K562 (cell line): ENCODE results near the gene LRRC8E. TPM values are rescaled to one million over a fixed set of nuclear protein-coding genes. Genes with fewer than 3 reads are reported as not detected.
A peak's percentile ranks its signal among the peaks of the same experiment; 100 is the strongest.

Experiments
- ADNP ChIP-seq: fragments of 200-800 bp; sonication (Bioruptor generic); IDR thresholded peaks from 2 replicates; pipeline ENCODE4 v1.6.1; 2016; ENCODE audit warnings: missing genetic modification characterization, missing compliant biosample characterization
- ATF6 ChIP-seq: sonication (generic); formaldehyde crosslinking; IDR thresholded peaks from 2 replicates; pipeline ENCODE4 v1.4.0; 2020; ENCODE audit warnings: mild to moderate bottlenecking, missing genetic modification reagents
- CREM ChIP-seq: IDR thresholded peaks from 2 replicates; pipeline ENCODE4 v1.6.1; 2014; ENCODE audit warnings: antibody characterized with exemption, low read depth
- ESRRB ChIP-seq: fragments of 250-450 bp; sonication (Bioruptor Pico); IDR thresholded peaks from 2 replicates; pipeline ENCODE4 v1.5.0; 2020; ENCODE audit warnings: mild to moderate bottlenecking, moderate library complexity, borderline replicate concordance
- GATA2 ChIP-seq: sonication (generic); formaldehyde crosslinking; IDR thresholded peaks from 2 replicates; pipeline ENCODE4 v1.4.0; 2020; ENCODE audit warnings: mild to moderate bottlenecking, missing genetic modification reagents
- KDM1A ChIP-seq, 2 experiments: fragments of 450-650 bp; IDR thresholded peaks; 2 replicates each; pipeline ENCODE4 v1.6.1; 2016; ENCODE audit warnings: mild to moderate bottlenecking in 2 of 2
- KLF10 ChIP-seq: fragments of 250-450 bp; sonication (Bioruptor Pico); IDR thresholded peaks from 2 replicates; pipeline ENCODE4 v1.6.1; 2021; ENCODE audit warnings: matching md5 sums
- LARP7 ChIP-seq: fragments of 450-650 bp; IDR thresholded peaks from 2 replicates; pipeline ENCODE4 v1.6.1; 2016
- LCOR ChIP-seq: sonication (generic); formaldehyde crosslinking; IDR thresholded peaks from 2 replicates; pipeline ENCODE4 v1.8.0; 2022; ENCODE audit warnings: mild to moderate bottlenecking, missing genetic modification reagents
- MXD1 ChIP-seq: fragments of 250-450 bp; sonication (Bioruptor Pico); IDR thresholded peaks from 2 replicates; pipeline ENCODE4 v1.8.0; 2021; ENCODE audit warnings: borderline replicate concordance, mild to moderate bottlenecking, moderate library complexity; ENCODE audit not compliant: poor library complexity, severe bottlenecking
- NCOR1 ChIP-seq: fragments of 450-650 bp; IDR thresholded peaks from 2 replicates; pipeline ENCODE4 v1.6.1; 2016; ENCODE audit warnings: mild to moderate bottlenecking, moderate library complexity
- PHB ChIP-seq: fragments of 250-450 bp; sonication (Bioruptor Pico); IDR thresholded peaks from 2 replicates; pipeline ENCODE4 v1.5.0; 2021
- PYGO2 ChIP-seq: fragments of 450-650 bp; IDR thresholded peaks from 2 replicates; pipeline ENCODE4 v1.6.1; 2016; ENCODE audit warnings: mild to moderate bottlenecking, missing genetic modification characterization, moderate library complexity, missing compliant biosample characterization
- SP2 ChIP-seq: IDR thresholded peaks from 2 replicates; pipeline ENCODE4 v1.6.1; 2011; ENCODE audit warnings: mild to moderate bottlenecking, low read depth, low read length, moderate library complexity; ENCODE audit not compliant: poor library complexity, severe bottlenecking; ENCODE audit errors: extremely low read depth
- ZNF143 ChIP-seq: sonication (generic); formaldehyde crosslinking; IDR thresholded peaks from 2 replicates; pipeline ENCODE4 v1.9.0; 2022; ENCODE audit warnings: mild to moderate bottlenecking, missing genetic modification reagents
- ZNF311 ChIP-seq: fragments of 250-450 bp; sonication (Bioruptor Pico); IDR thresholded peaks from 2 replicates; pipeline ENCODE4 v1.4.0; 2020; ENCODE audit warnings: mild to moderate bottlenecking, moderate library complexity
- ZNF668 ChIP-seq: fragments of 250-450 bp; sonication (Bioruptor Pico); IDR thresholded peaks from 2 replicates; pipeline ENCODE4 v1.8.0; 2022; ENCODE audit warnings: mild to moderate bottlenecking, inconsistent platforms
- ZNF766 ChIP-seq: fragments of 200-800 bp; sonication (Bioruptor generic); conservative IDR thresholded peaks from 2 replicates; pipeline ENCODE4 v1.6.1; 2016; ENCODE audit warnings: missing genetic modification characterization, missing compliant biosample characterization
- ZNF785 ChIP-seq: fragments of 250-450 bp; sonication (Bioruptor Pico); IDR thresholded peaks from 2 replicates; pipeline ENCODE4 v1.4.0; 2020; ENCODE audit warnings: mild to moderate bottlenecking
- polyA plus RNA-seq, 8 experiments: library from polyadenylated mRNA; depleted of rRNA in 4 of 8; stranded (reverse) in 5 of 8; unstranded in 3 of 8; fragments of >200 nt; fragmentation: Nextera tagmentation in 2 of 8; fragmentation: Illumina TruSeq in 1 of 8; extraction: Ambion mirVana in 2 of 8; extraction: Trizol in 1 of 8; gene quantifications; 2 replicates each; pipeline versions ENCODE4 v1.2.1 to v1.2.3, GENCODE V29; 2011 to 2014; ENCODE audit warnings: inconsistent platforms in 1 of 8, missing spikeins in 1 of 8
- total RNA-seq, 7 experiments: library from RNA; depleted of rRNA in 6 of 7; stranded (reverse); fragments of >200 nt in 6 of 7; fragmentation: Illumina TruSeq in 2 of 7; extraction: Trizol in 2 of 7; gene quantifications; 2 replicates each; pipeline versions ENCODE4 v1.2.1 to v1.2.3, GENCODE V29; 2011 to 2021; ENCODE audit warnings: low replicate concordance in 1 of 7
- TF ChIP-seq, protein P1 (sequence below): IDR thresholded peaks from 2 replicates; pipeline ENCODE4 v1.6.1; 2012; ENCODE audit warnings: low read depth, low read length, improper control_type of control experiment, borderline replicate concordance
- TF ChIP-seq, protein P2 (sequence below): fragments of 250-450 bp; sonication (Bioruptor Pico); IDR thresholded peaks from 2 replicates; pipeline ENCODE4 v1.8.0; 2022; ENCODE audit warnings: inconsistent platforms, mild to moderate bottlenecking, moderate library complexity, borderline replicate concordance

The LRRC8E gene
- total and polyA plus RNA-seq, 9 of the 15 experiments (the other 6 are each of a cell fraction or from before 2014, with no cell fraction given): 0.08 to 5.7 (median 3.5) TPM; not detected in 1

DNA sequence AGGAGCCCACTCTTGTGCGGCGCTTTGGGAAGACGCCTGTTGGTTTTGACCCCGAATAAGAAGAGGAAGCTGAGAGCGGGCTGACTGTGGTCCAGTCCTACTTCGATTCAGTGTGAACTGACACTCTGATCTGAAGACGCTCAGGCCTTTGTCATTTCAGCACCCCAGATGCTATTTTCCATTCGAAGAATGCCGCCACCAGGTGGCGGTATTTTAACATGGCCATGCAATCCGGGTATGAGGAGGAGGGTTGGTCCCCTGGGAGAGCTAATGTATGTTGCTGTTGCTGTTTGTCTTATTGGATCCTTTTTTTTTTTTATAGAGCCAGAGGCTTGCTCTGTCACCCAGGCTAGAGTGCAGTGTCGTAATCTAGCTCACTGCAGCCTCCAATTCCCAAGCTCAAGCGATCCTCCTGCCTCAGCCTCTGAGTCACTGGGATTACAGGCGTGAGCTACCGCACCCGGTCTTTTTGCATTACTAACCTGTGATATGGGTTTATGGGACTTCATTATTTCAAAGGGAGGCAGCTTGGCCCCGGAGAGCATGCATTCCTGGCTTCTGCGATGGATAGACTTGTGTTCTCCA lies 56.0 kb downstream of the LRRC8E start (continued):
- TF ChIP-seq ADNP (tag): no peak
- no peak for TF ChIP-seq SP2
- no peak for TF ChIP-seq CREM
- peak; percentile 60; the same call in 1 of the 2 replicates for TF ChIP-seq PHB (CRISPR knock-in tag)
- no peak for TF ChIP-seq KLF10 (CRISPR knock-in tag)
- no peak for TF ChIP-seq ZNF785 (CRISPR knock-in tag)
- TF ChIP-seq KDM1A (IDR thresholded peaks at IDR 0.05): no peak; a peak in 1 of 4 replicates
- no peak for TF ChIP-seq ATF6 (CRISPR knock-in tag)
- peak; percentile 12; the same call in 1 of the 2 replicates for TF ChIP-seq ZNF143 (CRISPR knock-in tag)
- TF ChIP-seq ZNF668 (CRISPR knock-in tag): no peak
- no peak for TF ChIP-seq PYGO2
- no peak for TF ChIP-seq LCOR (CRISPR knock-in tag)
- TF ChIP-seq NCOR1: no peak
- TF ChIP-seq, protein P1, sequence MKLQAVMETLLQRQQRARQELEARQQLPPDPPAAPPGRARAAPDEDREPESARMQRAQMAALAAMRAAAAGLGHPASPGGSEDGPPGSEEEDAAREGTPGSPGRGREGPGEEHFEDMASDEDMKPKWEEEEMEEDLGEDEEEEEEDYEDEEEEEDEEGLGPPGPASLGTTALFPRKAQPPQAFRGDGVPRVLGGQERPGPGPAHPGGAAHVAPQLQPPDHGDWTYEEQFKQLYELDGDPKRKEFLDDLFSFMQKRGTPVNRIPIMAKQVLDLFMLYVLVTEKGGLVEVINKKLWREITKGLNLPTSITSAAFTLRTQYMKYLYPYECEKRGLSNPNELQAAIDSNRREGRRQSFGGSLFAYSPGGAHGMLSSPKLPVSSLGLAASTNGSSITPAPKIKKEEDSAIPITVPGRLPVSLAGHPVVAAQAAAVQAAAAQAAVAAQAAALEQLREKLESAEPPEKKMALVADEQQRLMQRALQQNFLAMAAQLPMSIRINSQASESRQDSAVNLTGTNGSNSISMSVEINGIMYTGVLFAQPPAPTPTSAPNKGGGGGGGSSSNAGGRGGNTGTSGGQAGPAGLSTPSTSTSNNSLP: peak; percentile 81; the same call in 1 of the 2 replicates
- TF ChIP-seq ESRRB: no peak
- no peak for TF ChIP-seq MXD1
- TF ChIP-seq ZNF766: no peak
- TF ChIP-seq, protein P2, sequence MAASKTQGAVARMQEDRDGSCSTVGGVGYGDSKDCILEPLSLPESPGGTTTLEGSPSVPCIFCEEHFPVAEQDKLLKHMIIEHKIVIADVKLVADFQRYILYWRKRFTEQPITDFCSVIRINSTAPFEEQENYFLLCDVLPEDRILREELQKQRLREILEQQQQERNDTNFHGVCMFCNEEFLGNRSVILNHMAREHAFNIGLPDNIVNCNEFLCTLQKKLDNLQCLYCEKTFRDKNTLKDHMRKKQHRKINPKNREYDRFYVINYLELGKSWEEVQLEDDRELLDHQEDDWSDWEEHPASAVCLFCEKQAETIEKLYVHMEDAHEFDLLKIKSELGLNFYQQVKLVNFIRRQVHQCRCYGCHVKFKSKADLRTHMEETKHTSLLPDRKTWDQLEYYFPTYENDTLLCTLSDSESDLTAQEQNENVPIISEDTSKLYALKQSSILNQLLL (CRISPR knock-in tag): no peak
- TF ChIP-seq ZNF311 (CRISPR knock-in tag): no peak
- TF ChIP-seq LARP7: no peak
- no peak for TF ChIP-seq GATA2 (CRISPR knock-in tag)
